K562 (cell line): ENCODE measurements around the gene UGT3A2. TPM values are rescaled to one million over a fixed set of nuclear protein-coding genes. Genes with fewer than 3 reads are reported as not detected.

Experiments used
- ATAC-seq: fragments of 200-7000 bp; cut with Tn5 transposase; 3 replicates; pipeline ENCODE4 v1.9.1; 2020; ENCODE audit warnings: moderate library complexity
- BruUV-seq: library from RNA; stranded (reverse); fragments of 400-500 nt; replicated peaks from 2 replicates; lab custom pipeline; 2021; lab: Mats Ljungman, UMichigan
- CTCF ChIA-PET: fragments of 300-600 bp; formaldehyde crosslinking; extraction: SDS; loops from one replicate; lab custom pipeline; 2021; ENCODE audit warnings: low intra/inter-chr PET ratio; lab: Yijun Ruan, JAX
- POLR2A ChIA-PET: fragments of 300-600, 350-650 bp; sonication (Branson Sonifier 250); formaldehyde crosslinking; extraction: SDS; loops from one replicate; lab custom pipeline; 2021; ENCODE audit warnings: antibody characterized with exemption, inconsistent platforms; lab: Yijun Ruan, JAX
- DNase-seq, 4 experiments: peaks; one replicate each; pipeline versions ENCODE4 v3.0.0 to v3.0.0-alpha.2; 2011 to 2018; ENCODE audit warnings: low spot score in 3 of 4, mixed read lengths in 3 of 4; ENCODE audit errors: extremely low read depth in 1 of 4
- FAIRE-seq: peaks from 2 replicates; lab custom pipeline; 2011; peaks lifted over from hg19 to GRCh38; lab: Jason Lieb, UNC
- H2AFZ ChIP-seq: 2 replicates; pipeline ENCODE4 v1.6.0; 2011; ENCODE audit warnings: low read depth, low read length, control low read depth, inconsistent platforms
- H3K27ac ChIP-seq: fragments of 200-600 bp; 3 replicates; pipeline ENCODE4 v1.8.0; 2011; ENCODE audit warnings: low read depth, mild to moderate bottlenecking, control low read depth, inconsistent platforms, low read length, moderate library complexity, mixed read lengths; ENCODE audit errors: extremely low read depth
- H3K27me3 ChIP-seq, 2 experiments: fragments of 300-600 bp in 1 of 2; 2 replicates in 1 of 2; 3 replicates in 1 of 2; pipeline versions ENCODE4 v1.6.0 to v1.8.0; 2011; ENCODE audit warnings: inconsistent platforms in 2 of 2, low read length in 2 of 2, mild to moderate bottlenecking in 1 of 2, mixed read lengths in 1 of 2, moderate library complexity in 1 of 2; ENCODE audit not compliant: control insufficient read depth in 2 of 2, insufficient read depth in 2 of 2
- H3K36me3 ChIP-seq: fragments of 300-600 bp; 3 replicates; pipeline ENCODE4 v1.8.0; 2011; ENCODE audit warnings: mild to moderate bottlenecking, low read length, inconsistent platforms; ENCODE audit not compliant: control insufficient read depth, insufficient read depth
- H3K4me1 ChIP-seq, 2 experiments: fragments of 200-600 bp in 1 of 2; replicated peaks in 1 of 2; 2 replicates in 1 of 2; 3 replicates in 1 of 2; pipeline versions ENCODE4 v1.5.1 to v1.8.0; 2011; ENCODE audit warnings: inconsistent platforms in 2 of 2, low read length in 2 of 2, mild to moderate bottlenecking in 1 of 2, mixed read lengths in 1 of 2, moderate library complexity in 1 of 2; ENCODE audit not compliant: control insufficient read depth in 2 of 2, insufficient read depth in 2 of 2
- H3K4me2 ChIP-seq: 2 replicates; pipeline ENCODE4 v1.6.1; 2011; ENCODE audit warnings: low read length, control low read depth, inconsistent platforms, mixed read lengths; ENCODE audit not compliant: insufficient read depth
- H3K4me3 ChIP-seq: fragments of 200-600 bp; sonication (generic), shearing (Covaris generic); 2 replicates; pipeline ENCODE4 v1.5.1; 2016; ENCODE audit warnings: control low read depth, inconsistent platforms
- H3K79me2 ChIP-seq: fragments of 200-600 bp; 3 replicates; pipeline ENCODE4 v1.8.0; 2011; ENCODE audit warnings: low read length, inconsistent platforms; ENCODE audit not compliant: control insufficient read depth, insufficient read depth
- H3K9ac ChIP-seq, 2 experiments: 2 replicates each; pipeline versions ENCODE4 v1.6.0 to v1.6.1; 2011; ENCODE audit warnings: low read depth in 2 of 2, low read length in 2 of 2, control low read depth in 1 of 2, inconsistent platforms in 1 of 2, mild to moderate bottlenecking in 1 of 2, mixed read lengths in 1 of 2; ENCODE audit not compliant: insufficient read depth in 1 of 2
- H3K9me1 ChIP-seq: one replicate; pipeline ENCODE4 v1.6.0; 2011; ENCODE audit warnings: inconsistent platforms, mild to moderate bottlenecking, low read length, moderate library complexity; ENCODE audit not compliant: control insufficient read depth, insufficient read depth
- H3K9me3 ChIP-seq: replicated peaks from 2 replicates; pipeline ENCODE4 v1.5.1; 2011; ENCODE audit warnings: low read depth, low read length, inconsistent platforms; ENCODE audit not compliant: control insufficient read depth, insufficient read depth
- H4K20me1 ChIP-seq: replicated peaks from 2 replicates; pipeline ENCODE4 v1.6.1; 2011; ENCODE audit warnings: low read length, inconsistent platforms, mixed read lengths; ENCODE audit not compliant: control insufficient read depth, insufficient read depth
- BRF1 ChIP-seq: IDR thresholded peaks from 3 replicates; pipeline ENCODE4 v1.6.1; 2011; ENCODE audit warnings: borderline replicate concordance, mild to moderate bottlenecking; ENCODE audit not compliant: insufficient read length; ENCODE audit errors: extremely low read depth
- CHD2 ChIP-seq: IDR thresholded peaks from 2 replicates; pipeline ENCODE4 v1.6.1; 2011; ENCODE audit warnings: low read depth, low read length
- ETV6 ChIP-seq, 3 experiments: fragments of 150-350 bp in 1 of 3; sonication (generic) in 1 of 3; formaldehyde crosslinking in 1 of 3; IDR thresholded peaks; 2 replicates each; pipeline versions ENCODE4 v1.6.1 to v1.8.0; 2014 to 2022; ENCODE audit warnings: borderline replicate concordance in 2 of 3, low read depth in 2 of 3, antibody characterized with exemption in 1 of 3, low read length in 1 of 3, mild to moderate bottlenecking in 1 of 3, missing genetic modification reagents in 1 of 3
- KAT7 ChIP-seq: sonication (generic); formaldehyde crosslinking; IDR thresholded peaks from 2 replicates; pipeline ENCODE4 v1.8.0; 2022; ENCODE audit warnings: missing genetic modification reagents, mild to moderate bottlenecking, borderline replicate concordance
- KDM1A ChIP-seq, 2 experiments: fragments of 450-650 bp; IDR thresholded peaks; 2 replicates each; pipeline ENCODE4 v1.6.1; 2016; ENCODE audit warnings: mild to moderate bottlenecking in 2 of 2
- SIX5 ChIP-seq, 2 experiments: IDR thresholded peaks; 2 replicates each; pipeline ENCODE4 v1.6.1; 2011; ENCODE audit warnings: low read length in 2 of 2, borderline replicate concordance in 1 of 2, low read depth in 1 of 2, mild to moderate bottlenecking in 1 of 2, moderate library complexity in 1 of 2; ENCODE audit not compliant: insufficient read depth in 1 of 2
- SOX6 ChIP-seq: fragments of 450-650 bp; IDR thresholded peaks from 2 replicates; pipeline ENCODE4 v1.6.1; 2014; ENCODE audit warnings: mild to moderate bottlenecking
- TEAD4 ChIP-seq, 2 experiments: sonication (generic) in 1 of 2; formaldehyde crosslinking in 1 of 2; IDR thresholded peaks; 2 replicates each; pipeline versions ENCODE4 v1.6.1 to v1.8.0; 2012 to 2022; ENCODE audit warnings: borderline replicate concordance in 1 of 2, inconsistent platforms in 1 of 2, low read length in 1 of 2, mild to moderate bottlenecking in 1 of 2, missing genetic modification reagents in 1 of 2
- ZFP36 ChIP-seq: fragments of 150-350 bp; IDR thresholded peaks from 2 replicates; pipeline ENCODE4 v1.6.1; 2018; ENCODE audit warnings: low read length, low read depth; ENCODE audit not compliant: partially characterized antibody
- ZKSCAN3 ChIP-seq: fragments of 250-450 bp; sonication (Bioruptor Pico); IDR thresholded peaks from 2 replicates; pipeline ENCODE4 v1.4.0; 2020
- ZNF263 ChIP-seq: sonication (generic); formaldehyde crosslinking; IDR thresholded peaks from 2 replicates; pipeline ENCODE4 v1.8.0; 2022; ENCODE audit warnings: mild to moderate bottlenecking, missing genetic modification reagents, borderline replicate concordance
- WGBS: fragments of 100-300 bp; shearing (Covaris generic); methylation state at CpG from one replicate; pipeline ENCODE4 v1.1.6; 2016; ENCODE audit warnings: low coverage, mixed read lengths; ENCODE audit not compliant: insufficient coverage; ENCODE audit errors: missing lambda C conversion rate; 5-methylcytosine and 5-hydroxymethylcytosine counted together
- in situ Hi-C: fragments of 300-500 bp; cut with MboI; formaldehyde crosslinking; loops from 4 replicates; pipeline ENCODE4 v1.15.0; 2018; ENCODE audit warnings: inconsistent platforms, mixed read lengths
- intact Hi-C: fragments of 100-400 bp; cut with micrococcal nuclease; formaldehyde crosslinking; loops from 2 replicates; pipeline ENCODE4 v1.14.2; 2022
- polyA plus RNA-seq, 8 experiments: library from polyadenylated mRNA; depleted of rRNA in 4 of 8; stranded (reverse) in 5 of 8; unstranded in 3 of 8; fragments of >200 nt; fragmentation: Nextera tagmentation in 2 of 8; fragmentation: Illumina TruSeq in 1 of 8; extraction: Ambion mirVana in 2 of 8; extraction: Trizol in 1 of 8; gene quantifications; 2 replicates each; pipeline versions ENCODE4 v1.2.1 to v1.2.3, GENCODE V29; 2011 to 2014; ENCODE audit warnings: inconsistent platforms in 1 of 8, missing spikeins in 1 of 8
- total RNA-seq, 7 experiments: library from RNA; depleted of rRNA in 6 of 7; stranded (reverse); fragments of >200 nt in 6 of 7; fragmentation: Illumina TruSeq in 2 of 7; extraction: Trizol in 2 of 7; gene quantifications; 2 replicates each; pipeline versions ENCODE4 v1.2.1 to v1.2.3, GENCODE V29; 2011 to 2021; ENCODE audit warnings: low replicate concordance in 1 of 7
- TF ChIP-seq, protein P1 (sequence below): fragments of 250-450 bp; sonication (Bioruptor Pico); IDR thresholded peaks from 2 replicates; pipeline ENCODE4 v1.5.0; 2022; ENCODE audit warnings: mild to moderate bottlenecking
- TF ChIP-seq, protein P2 (sequence below): fragments of 250-450 bp; sonication (Bioruptor Pico); IDR thresholded peaks from 2 replicates; pipeline ENCODE4 v1.6.1; 2021; ENCODE audit warnings: mild to moderate bottlenecking

Gene UGT3A2
- total and polyA plus RNA-seq, 9 of the 15 experiments (the other 6 are each of a cell fraction or from before 2014, with no cell fraction given): not detected

DNA sequence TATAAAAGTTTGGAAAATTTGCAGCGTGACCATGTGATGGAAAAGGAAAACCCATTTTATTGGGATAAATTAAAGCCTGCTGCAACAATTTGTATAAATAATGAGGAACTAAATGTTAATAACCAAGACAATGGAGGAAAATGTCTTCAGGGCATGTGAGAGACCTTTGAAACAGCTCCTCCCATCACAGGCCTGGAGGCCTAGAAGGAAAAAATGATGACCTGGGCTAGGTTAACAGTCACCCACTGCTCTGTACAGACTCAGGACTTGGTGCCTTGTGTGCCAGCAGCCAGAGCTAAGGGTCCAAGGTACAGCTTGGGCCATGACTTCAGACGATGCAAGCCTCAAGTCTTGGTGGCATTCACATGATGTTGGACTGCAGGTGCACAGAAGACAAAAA is 53.5 kb downstream of the UGT3A2 start:
- 3% methylated on average over 2 of the region's 2 CpGs for WGBS
- no peaks in the 10 kb centered on the region for H3K9me1 ChIP-seq
- H3K9ac ChIP-seq: no peak overlapping the region
- no peaks in the 10 kb centered on the region for H3K4me1 ChIP-seq
- no peaks in the 10 kb centered on the region for H3K79me2 ChIP-seq
- ATAC-seq: no peak
- no peak overlapping the region for H3K4me3 ChIP-seq
- H3K4me2 ChIP-seq: no peak overlapping the region
- TF ChIP-seq ZNF263 (CRISPR knock-in tag) (no peak), ZFP36 (peak; percentile 57), KDM1A (IDR thresholded peaks at IDR 0.05) (no peak)
- H3K27me3 ChIP-seq: no peaks in the 10 kb centered on the region
- H3K9me3 ChIP-seq: no peaks in the 10 kb centered on the region
- no peak for FAIRE-seq
- no peaks in the 10 kb centered on the region for H3K36me3 ChIP-seq
- POLR2A ChIA-PET: no interaction called here
- in situ Hi-C loops: no loop called here
- CTCF ChIA-PET: no interaction called here
- no peaks in the 10 kb centered on the region for H4K20me1 ChIP-seq
- intact Hi-C loops: no loop called here
- DNase-seq: no peak
- H2AFZ ChIP-seq: no peak overlapping the region
- no peak overlapping the region for H3K27ac ChIP-seq
- no TSS peak for BruUV-seq

DNA sequence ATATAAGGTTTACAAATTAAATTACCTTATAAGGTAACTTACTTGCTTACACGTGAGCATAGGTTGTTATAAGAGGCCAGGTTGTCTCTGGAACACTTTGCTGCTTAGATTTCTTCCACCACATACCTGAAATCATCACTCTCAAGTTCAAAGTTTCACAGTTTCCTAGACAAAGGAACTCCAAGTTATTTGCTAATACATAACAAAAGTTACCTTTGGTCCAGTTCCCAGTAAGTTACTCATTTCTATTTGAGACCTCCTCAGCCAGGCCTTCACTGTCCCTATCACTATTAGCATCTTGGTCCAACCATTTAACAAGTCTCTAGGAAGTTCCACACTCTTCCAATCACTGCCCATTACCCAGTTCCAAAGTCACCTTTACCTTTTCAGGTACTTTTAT is 57.0 kb downstream of the UGT3A2 start:
- WGBS: 0% methylated on average over 1 of the region's 1 CpG
- Histone ChIP-seq H3K27ac (no peak overlapping the region), H3K4me3 (no peak overlapping the region), H3K4me2 (no peak overlapping the region), H3K9ac (no peak overlapping the region), H3K4me1 (no peaks in the 10 kb centered on the region), H3K36me3 (no peaks in the 10 kb centered on the region), H4K20me1 (no peaks in the 10 kb centered on the region), H3K9me3 (no peaks in the 10 kb centered on the region), H3K9me1 (no peaks in the 10 kb centered on the region), H3K27me3 (no peaks in the 10 kb centered on the region), H2AFZ (no peak overlapping the region), H3K79me2 (no peaks in the 10 kb centered on the region)
- BruUV-seq: no TSS peak
- CTCF ChIA-PET: no interaction called here
- FAIRE-seq: no peak
- intact Hi-C loops: no loop called here
- POLR2A ChIA-PET: no interaction called here
- in situ Hi-C loops: no loop called here
- TF ChIP-seq BRF1 (no peak), SOX6 (no peak), CHD2 (no peak), TEAD4 (IDR thresholded peaks at IDR 0.05; ENCODE audit: low read length) (no peak), TEAD4 (CRISPR knock-in tag; IDR thresholded peaks at IDR 0.05; ENCODE audit: borderline replicate concordance) (no peak), KAT7 (CRISPR knock-in tag) (no peak), ETV6 (IDR thresholded peaks at IDR 0.05; ENCODE audit: borderline replicate concordance in 1 of 2, low read depth in 2 of 2, low read length in 1 of 2) (no peak), ETV6 (CRISPR knock-in tag; IDR thresholded peaks at IDR 0.05; ENCODE audit: borderline replicate concordance) (no peak), ZKSCAN3 (no peak), SIX5 (IDR thresholded peaks at IDR 0.05; ENCODE audit: borderline replicate concordance in 1 of 2, insufficient read depth in 1 of 2, low read depth in 1 of 2, low read length in 2 of 2) (no peak)
- TF ChIP-seq, protein P1, sequence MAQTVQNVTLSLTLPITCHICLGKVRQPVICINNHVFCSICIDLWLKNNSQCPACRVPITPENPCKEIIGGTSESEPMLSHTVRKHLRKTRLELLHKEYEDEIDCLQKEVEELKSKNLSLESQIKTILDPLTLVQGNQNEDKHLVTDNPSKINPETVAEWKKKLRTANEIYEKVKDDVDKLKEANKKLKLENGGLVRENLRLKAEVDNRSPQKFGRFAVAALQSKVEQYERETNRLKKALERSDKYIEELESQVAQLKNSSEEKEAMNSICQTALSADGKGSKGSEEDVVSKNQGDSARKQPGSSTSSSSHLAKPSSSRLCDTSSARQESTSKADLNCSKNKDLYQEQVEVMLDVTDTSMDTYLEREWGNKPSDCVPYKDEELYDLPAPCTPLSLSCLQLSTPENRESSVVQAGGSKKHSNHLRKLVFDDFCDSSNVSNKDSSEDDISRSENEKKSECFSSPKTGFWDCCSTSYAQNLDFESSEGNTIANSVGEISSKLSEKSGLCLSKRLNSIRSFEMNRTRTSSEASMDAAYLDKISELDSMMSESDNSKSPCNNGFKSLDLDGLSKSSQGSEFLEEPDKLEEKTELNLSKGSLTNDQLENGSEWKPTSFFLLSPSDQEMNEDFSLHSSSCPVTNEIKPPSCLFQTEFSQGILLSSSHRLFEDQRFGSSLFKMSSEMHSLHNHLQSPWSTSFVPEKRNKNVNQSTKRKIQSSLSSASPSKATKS: no peak
- TF ChIP-seq, protein P2, sequence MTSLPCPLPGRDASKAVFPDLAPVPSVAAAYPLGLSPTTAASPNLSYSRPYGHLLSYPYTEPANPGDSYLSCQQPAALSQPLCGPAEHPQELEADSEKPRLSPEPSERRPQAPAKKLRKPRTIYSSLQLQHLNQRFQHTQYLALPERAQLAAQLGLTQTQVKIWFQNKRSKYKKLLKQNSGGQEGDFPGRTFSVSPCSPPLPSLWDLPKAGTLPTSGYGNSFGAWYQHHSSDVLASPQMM (CRISPR knock-in tag): no peak
- no peak for DNase-seq
- no peak for ATAC-seq
